Stimulated activated CD4-positive, alpha-beta T cell treated with anti-CD3 and anti-CD28 coated beads, TNF-alpha, amount 100 ng/mL, for 4 hours (primary cell): ENCODE results near the gene SLC4A1AP.
"Not testable (repeated sequence)": the region's sequence is repeated elsewhere in the genome, so short reads cannot be mapped to it uniquely, and the experiment has no call there.

Source experiments
- DNase-seq, 3 experiments: peaks; one replicate each; pipeline ENCODE4 v3.0.0-alpha.2; 2020; ENCODE audit warnings: low read depth in 3 of 3

Gene SLC4A1AP

GRCh38 chr2:27651056-27651455, 12.6 kb upstream of the SLC4A1AP start:
- DNase-seq: no peak

- DNase-seq: no peak
These were observed 11.3 kb upstream of the SLC4A1AP start for GRCh38 chr2:27652341-27652740.

GRCh38 chr2:27652790-27653189, 10.9 kb upstream of the SLC4A1AP start:
- no peak for DNase-seq

- no peak for DNase-seq
These were observed 10.3 kb upstream of the SLC4A1AP start for GRCh38 chr2:27653397-27653796.

GRCh38 chr2:27655155-27655951, 8.3 kb upstream of the SLC4A1AP start:
- DNase-seq: no peak

- no peak for DNase-seq
These were observed 2.3 kb upstream of the SLC4A1AP start for GRCh38 chr2:27661371-27661770.

- no peak for DNase-seq
These were observed 475 bp downstream of the SLC4A1AP start for GRCh38 chr2:27664154-27664574.

GRCh38 chr2:27664622-27665363, 1.1 kb downstream of the SLC4A1AP start:
- no peak for DNase-seq

- DNase-seq: no peak
These were observed 3.8 kb downstream of the SLC4A1AP start for GRCh38 chr2:27667446-27667845.

- no peak for DNase-seq
These were observed 7.5 kb downstream of the SLC4A1AP start for GRCh38 chr2:27671235-27671634.

- DNase-seq: no peak
These were observed 9.2 kb downstream of the SLC4A1AP start for GRCh38 chr2:27672723-27673486.

- no peak for DNase-seq
These were observed 16.9 kb downstream of the SLC4A1AP start for GRCh38 chr2:27680571-27680970.

GRCh38 chr2:27681841-27682240, 18.2 kb downstream of the SLC4A1AP start:
- no peak for DNase-seq

GRCh38 chr2:27682334-27682771, 18.7 kb downstream of the SLC4A1AP start:
- not testable (repeated sequence) for DNase-seq

- DNase-seq: peak; percentile 50 to 81 (median 62)
These were observed 19.8 kb downstream of the SLC4A1AP start for GRCh38 chr2:27683390-27684071.

GRCh38 chr2:27685006-27685405, 21.3 kb downstream of the SLC4A1AP start:
- not testable (repeated sequence) for DNase-seq

GRCh38 chr2:27685577-27685976, 21.9 kb downstream of the SLC4A1AP start:
- DNase-seq: no peak

GRCh38 chr2:27687232-27687631, 23.5 kb downstream of the SLC4A1AP start:
- no peak for DNase-seq

GRCh38 chr2:27689424-27689823, 25.7 kb downstream of the SLC4A1AP start:
- no peak for DNase-seq

GRCh38 chr2:27690052-27690451, 26.4 kb downstream of the SLC4A1AP start:
- no peak for DNase-seq

GRCh38 chr2:27697660-27698059, 34.0 kb downstream of the SLC4A1AP start:
- DNase-seq: no peak

GRCh38 chr2:27701676-27702075, 38.0 kb downstream of the SLC4A1AP start:
- DNase-seq: no peak
